RWPE1 (cell line): ENCODE results near the gene RTF2.

Experiments
- CTCF ChIA-PET: fragments of 350-600 bp; sonication (Branson Sonifier 250); formaldehyde crosslinking; extraction: SDS; loops from one replicate; lab custom pipeline; 2021; lab: Yijun Ruan, JAX
- POLR2A ChIA-PET: fragments of 400-600 bp; formaldehyde crosslinking; extraction: SDS; loops from one replicate; lab custom pipeline; 2020; ENCODE audit warnings: antibody characterized with exemption; ENCODE audit not compliant: low non-redundant PET; lab: Yijun Ruan, JAX
- DNase-seq: peaks from one replicate; pipeline ENCODE4 v3.0.0; 2012; ENCODE audit warnings: low spot score
- H3K27ac ChIP-seq: fragments of 450-650 bp; 2 replicates; pipeline ENCODE4 v1.5.1; 2017
- TF ChIP-seq, protein P1 (sequence below): fragments of 450-650 bp; conservative IDR thresholded peaks from 2 replicates; pipeline ENCODE4 v1.5.1; 2017; ENCODE audit warnings: low read depth, mild to moderate bottlenecking

The RTF2 gene

DNA sequence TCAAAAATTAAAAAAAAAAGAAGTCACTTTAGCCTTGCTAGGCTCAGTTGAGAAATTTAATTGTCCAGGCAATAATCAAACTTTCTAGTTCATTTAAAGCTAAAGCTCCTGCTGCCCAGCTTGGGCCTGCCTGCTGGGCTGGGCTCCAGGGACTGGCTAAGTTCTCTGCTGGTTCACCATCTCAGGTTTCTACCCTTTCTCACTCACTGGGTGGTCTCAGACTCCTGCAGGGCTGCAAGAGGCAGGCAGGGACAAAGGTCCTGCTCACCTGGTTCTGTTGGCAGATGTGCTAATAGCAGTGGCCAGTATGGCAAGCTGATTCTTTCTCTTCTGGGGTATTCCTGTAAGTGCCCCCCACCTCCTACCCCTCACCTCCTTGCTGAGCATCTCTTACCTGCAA, 21.2 kb upstream of the RTF2 start:
- TF ChIP-seq, protein P1, sequence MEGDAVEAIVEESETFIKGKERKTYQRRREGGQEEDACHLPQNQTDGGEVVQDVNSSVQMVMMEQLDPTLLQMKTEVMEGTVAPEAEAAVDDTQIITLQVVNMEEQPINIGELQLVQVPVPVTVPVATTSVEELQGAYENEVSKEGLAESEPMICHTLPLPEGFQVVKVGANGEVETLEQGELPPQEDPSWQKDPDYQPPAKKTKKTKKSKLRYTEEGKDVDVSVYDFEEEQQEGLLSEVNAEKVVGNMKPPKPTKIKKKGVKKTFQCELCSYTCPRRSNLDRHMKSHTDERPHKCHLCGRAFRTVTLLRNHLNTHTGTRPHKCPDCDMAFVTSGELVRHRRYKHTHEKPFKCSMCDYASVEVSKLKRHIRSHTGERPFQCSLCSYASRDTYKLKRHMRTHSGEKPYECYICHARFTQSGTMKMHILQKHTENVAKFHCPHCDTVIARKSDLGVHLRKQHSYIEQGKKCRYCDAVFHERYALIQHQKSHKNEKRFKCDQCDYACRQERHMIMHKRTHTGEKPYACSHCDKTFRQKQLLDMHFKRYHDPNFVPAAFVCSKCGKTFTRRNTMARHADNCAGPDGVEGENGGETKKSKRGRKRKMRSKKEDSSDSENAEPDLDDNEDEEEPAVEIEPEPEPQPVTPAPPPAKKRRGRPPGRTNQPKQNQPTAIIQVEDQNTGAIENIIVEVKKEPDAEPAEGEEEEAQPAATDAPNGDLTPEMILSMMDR: no peak
- ChIA-PET POLR2A (no interaction called here), CTCF (interaction anchor here (0.6 to 1.5 kb wide), 2 partner anchors 10 to 31 kb away, joined by 3 read pairs; no protein-coding TSS in a partner anchor)
- H3K27ac ChIP-seq: no peak overlapping the region
- no peak for DNase-seq

DNA sequence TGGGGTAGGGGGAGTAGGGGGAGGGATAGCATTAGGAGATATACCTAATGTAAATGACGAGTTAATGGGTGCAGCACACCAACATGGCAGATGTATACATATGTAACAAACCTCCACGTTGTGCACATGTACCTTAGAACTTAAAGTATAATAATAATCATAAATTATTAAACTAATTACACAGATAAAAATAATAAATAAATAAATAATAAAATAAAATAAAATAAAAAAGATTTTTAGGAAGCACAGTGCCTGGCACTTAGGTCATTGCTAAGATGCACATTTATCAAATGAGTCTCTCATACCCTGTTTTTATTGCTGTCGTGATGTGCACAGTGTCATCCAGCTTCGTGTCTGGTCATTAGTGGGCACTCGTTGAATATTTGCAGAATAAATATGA, 19.0 kb upstream of the RTF2 start:
- H3K27ac ChIP-seq: no peak overlapping the region
- DNase-seq: no peak
- TF ChIP-seq, protein P1: no peak
- ChIA-PET CTCF (no interaction called here), POLR2A (no interaction called here)

DNA sequence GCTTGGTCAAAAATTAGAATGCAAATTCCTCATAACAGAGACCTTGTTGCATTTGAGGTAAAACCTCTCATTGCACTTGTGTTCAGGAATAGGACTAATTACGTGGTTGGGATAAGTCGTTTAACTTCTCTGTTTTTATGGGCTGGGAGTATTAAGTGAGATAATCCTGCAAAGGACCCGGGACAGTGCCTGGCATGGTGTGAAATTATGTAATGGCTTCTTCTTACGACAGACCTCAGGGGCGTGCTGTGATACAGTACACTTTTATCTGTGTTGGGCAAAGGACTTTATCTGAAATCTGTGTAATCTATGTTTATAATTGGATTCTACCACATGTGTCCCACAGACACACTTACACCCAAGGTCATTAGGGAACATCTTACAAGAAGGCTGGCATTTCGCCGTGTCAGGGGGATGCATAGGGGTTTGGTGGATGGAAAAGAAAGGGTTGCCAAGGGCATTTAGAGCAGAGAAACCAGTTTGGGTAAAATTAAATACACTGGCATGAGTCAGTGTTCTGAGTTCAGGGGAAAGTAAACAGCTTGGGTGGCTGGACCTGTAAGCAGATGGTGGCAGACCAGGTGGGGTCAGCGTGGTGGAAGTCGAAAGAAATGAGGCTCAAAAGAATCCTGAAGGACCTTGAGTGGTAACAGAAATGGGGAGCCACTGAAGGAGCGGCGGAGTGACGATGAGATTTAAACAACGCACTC, 17.2 kb upstream of the RTF2 start:
- DNase-seq: no peak
- CTCF ChIA-PET: no interaction called here
- POLR2A ChIA-PET: no interaction called here
- H3K27ac ChIP-seq: no peak overlapping the region
- TF ChIP-seq, protein P1: no peak

DNA sequence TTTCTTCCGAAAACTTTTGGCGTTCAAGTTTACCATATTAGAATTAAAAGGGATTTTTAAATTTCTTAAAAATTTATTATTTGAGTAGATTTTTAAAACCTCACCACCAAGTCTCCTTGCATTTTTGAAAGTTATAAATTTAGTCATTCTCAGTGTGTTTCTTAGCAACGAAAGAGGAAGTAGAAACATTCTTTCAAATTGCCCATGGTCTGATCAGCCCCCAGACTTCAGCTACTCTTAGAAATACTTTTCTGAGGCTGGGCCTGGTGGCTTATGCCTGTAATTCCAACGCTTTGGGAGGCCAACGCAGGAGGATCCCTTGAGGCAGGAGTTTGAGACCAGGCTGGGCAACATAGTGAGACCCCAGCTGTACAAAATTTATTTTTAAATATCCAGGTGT, 15.1 kb upstream of the RTF2 start:
- DNase-seq: no peak
- ChIA-PET POLR2A (no interaction called here), CTCF (interaction anchor here (0.9 kb wide), 1 partner anchor 31 kb away, joined by 4 read pairs; no protein-coding TSS in a partner anchor)
- H3K27ac ChIP-seq: no peak overlapping the region
- TF ChIP-seq, protein P1: no peak

DNA sequence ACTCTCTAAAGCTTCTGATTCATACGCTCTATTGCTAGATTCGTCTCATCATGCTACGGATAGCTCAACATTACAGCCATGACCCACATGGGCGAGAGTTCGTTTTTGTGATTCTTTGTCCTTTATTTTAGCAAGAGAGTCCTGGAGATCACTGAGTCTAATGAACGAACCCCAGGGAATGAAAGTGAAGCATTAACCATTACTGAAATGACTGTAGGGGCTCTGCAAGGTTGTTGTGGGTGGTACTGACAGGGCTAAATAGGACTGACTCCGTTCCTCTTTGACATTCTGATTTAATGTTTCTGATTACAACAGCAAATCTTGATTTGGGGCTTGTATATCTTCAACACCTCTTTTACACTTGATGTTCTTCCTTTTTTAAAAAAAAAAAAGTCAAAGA, 13.7 kb upstream of the RTF2 start:
- H3K27ac ChIP-seq: no peak overlapping the region

DNA sequence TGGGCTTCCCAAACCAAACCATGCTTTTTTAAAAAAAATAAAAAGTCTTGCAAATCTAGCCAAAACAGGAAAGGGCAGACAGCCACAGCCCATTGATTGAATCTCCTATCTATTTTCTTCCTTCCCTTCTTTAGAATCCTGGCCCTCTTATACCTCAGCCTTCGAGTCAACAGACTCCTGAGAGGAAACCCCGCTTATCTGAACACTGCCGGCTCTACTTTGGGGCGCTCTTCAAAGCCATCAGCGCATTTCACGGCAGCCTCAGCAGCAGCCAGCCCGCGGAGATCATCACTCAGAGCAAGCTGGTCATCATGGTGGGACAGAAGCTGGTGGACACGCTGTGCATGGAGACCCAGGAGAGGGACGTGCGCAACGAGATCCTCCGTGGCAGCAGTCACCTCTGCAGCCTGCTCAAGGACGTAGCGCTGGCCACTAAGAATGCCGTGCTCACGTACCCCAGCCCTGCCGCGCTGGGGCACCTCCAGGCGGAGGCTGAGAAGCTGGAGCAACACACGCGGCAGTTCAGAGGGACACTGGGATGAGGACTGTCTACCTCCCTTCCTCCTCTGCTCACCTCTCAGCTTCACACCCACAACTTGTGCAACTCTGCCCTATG, 10.1 kb upstream of the RTF2 start:
- CTCF ChIA-PET: interaction anchor here (0.6 kb wide), 1 partner anchor 207 kb away, joined by 4 read pairs; no protein-coding TSS in a partner anchor
- POLR2A ChIA-PET: no interaction called here
- DNase-seq: no peak
- TF ChIP-seq, protein P1: no peak
- no peak overlapping the region for H3K27ac ChIP-seq

More for the DNA sequence above, 13.7 kb upstream of the RTF2 start:
- TF ChIP-seq, protein P1: no peak
- ChIA-PET POLR2A (no interaction called here), CTCF (interaction anchor here (0.6 kb wide), 2 partner anchors 12 to 101 kb away, joined by 3 read pairs; no protein-coding TSS in a partner anchor)
- DNase-seq: no peak
